ENCODE measurements around the gene FAM25C. TPM values are rescaled to one million over a fixed set of nuclear protein-coding genes. Genes with fewer than 3 reads are reported as not detected.
"Not testable (repeated sequence)": the region's sequence is repeated elsewhere in the genome, so short reads cannot be mapped to it uniquely, and the experiment has no call there.

Gene FAM25C
- total RNA-seq = not detected
- long read RNA-seq = 0 reads

DNA sequence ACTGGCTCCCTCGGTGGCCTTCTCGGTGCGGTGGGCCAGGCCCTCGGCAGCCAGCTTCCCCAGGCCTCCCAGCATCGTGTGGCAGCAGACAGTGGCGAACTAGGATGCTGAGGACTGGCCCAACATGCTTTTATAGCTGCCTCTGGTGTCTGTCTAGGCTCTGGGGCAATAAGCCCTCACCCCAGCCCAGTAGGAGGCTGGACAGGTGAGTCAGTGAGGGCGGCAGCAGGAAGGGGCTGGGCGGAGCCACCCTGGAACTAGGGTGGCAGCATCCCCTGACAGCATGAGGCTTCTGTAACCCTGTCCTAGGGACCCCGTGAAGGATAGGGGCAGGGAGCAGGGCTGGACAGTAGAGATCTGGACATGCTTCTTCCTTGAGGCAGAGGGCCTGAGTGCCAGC, at the start of gene FAM25C:
Gene FAM25C, minus strand, starts transcription at position 101 of the 400 bp plus-strand sequence. Its CDS starts 26 bp downstream, at position 75.
- not testable (repeated sequence) for DNase-seq (ENCODE audit: low spot score)

DNA sequence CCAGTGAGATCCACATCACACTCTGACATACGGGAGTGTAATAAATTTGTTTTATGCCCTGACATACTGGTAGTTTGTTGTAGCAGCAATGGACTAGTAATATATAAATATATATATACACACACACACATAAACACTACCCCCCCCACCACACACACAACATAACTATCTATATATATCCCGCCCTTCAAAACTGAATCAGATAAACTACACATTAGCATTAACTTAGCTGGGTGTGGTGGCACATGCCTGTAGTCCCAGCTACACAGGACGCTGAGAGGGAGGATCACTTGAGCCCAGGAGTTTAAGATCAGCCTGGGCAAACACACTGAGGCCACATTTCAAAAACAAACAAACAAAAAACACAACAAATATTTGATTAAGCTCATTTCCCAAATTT, 45.0 kb upstream of the FAM25C start:
- DNase-seq (ENCODE audit: low spot score) = not testable (repeated sequence)

DNA sequence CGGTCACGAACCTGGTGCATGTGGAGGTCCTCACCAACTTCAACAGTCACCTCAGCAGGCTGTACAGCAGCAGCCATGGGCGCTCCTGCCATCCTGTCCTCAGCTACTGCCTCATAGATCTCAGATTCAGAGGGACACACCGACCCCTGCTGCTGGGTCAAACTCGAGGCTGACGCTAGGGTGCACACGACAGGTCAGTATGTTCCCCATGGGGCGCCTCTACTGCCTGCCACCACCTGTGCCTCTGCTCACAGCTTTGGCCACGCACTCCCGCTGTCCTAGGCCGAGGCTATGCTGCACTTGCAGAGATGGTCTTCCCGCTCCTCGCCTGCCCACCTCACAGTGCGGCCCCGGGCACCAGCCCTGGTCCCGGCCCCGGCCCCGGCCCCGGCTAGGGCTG, 31.8 kb upstream of the FAM25C start:
- DNase-seq (ENCODE audit: low spot score) = not testable (repeated sequence)

DNA sequence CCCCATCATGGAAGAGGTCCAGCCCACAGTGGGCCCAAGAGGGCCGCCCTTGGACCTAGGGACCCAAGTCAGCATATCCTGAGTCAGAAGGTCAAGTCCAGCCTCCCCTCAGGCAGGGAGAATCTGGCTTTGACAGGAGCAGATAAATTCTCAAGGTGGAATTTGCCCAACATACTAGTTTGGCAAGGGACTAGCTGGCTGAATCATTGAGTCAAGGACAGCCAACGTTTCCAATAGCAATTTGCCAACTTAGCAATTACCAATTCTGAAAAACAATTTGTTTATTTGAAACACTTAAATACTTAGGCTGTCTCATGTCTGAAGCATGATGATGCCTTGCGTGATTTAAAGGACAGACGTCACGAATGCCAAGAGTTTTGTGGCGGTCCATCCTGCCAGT, 2.7 kb upstream of the FAM25C start:
- not testable (repeated sequence) for DNase-seq (ENCODE audit: low spot score)

DNA sequence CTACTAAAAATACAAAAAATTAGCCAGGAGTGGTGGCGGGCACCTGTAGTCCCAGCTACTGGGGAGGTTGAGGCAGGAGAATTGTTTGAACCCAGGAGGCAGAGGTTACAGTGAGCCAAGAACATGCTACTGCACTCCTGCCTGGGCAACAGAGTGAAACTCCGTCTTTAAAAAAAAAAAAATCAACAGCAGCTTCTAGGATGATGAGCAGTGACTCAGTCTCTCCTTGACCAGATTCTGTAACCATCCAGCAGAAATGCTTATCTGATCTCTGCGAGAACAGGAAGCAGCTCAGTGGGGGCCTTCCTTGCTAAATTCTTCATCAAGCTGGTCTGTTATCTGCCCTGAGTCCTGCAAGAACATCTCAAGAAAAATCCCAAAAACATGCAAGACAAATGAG, 5.5 kb downstream of the FAM25C start:
- DNase-seq (ENCODE audit: low spot score) = not testable (repeated sequence)

DNA sequence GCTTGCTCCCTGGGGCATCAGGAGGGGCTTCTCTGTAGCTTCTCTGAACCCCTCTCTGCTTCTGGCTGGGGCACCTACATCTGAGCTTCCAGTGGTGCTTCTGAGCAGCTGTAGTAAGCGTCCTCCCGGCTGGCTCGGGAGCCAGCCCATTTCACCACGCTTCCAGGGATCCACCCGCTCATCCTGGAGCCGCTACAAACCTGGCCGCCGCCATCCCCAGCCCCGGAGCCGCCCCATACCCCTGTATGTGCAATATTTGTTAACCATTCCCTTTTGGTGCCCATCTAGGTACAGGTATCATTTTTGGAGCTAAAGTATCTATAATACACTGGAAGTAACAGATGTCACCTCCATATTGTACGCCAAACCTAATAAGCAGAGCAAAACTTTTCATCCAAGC, 7.0 kb downstream of the FAM25C start:
- not testable (repeated sequence) for DNase-seq (ENCODE audit: low spot score)

DNA sequence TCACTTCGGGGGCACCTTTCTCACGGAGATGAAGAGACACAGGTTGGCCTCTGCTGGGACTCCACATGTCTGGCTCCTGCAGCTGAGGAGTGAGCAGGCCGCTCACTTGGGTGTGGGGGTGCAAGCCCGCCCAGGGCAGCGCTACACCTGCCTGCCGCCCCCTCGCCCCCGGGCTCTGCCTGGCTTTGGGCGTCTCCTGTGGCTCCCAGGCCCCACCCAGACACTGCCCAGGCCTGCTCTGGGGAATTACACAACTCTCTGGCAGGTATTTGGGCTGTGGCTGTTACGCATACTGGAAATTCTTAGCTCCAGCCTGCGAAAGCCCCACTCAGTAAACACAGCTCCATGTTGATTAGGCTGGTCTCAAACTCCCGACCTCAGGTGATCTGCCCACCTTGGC, 7.9 kb downstream of the FAM25C start:
- DNase-seq (ENCODE audit: low spot score) = not testable (repeated sequence)

DNA sequence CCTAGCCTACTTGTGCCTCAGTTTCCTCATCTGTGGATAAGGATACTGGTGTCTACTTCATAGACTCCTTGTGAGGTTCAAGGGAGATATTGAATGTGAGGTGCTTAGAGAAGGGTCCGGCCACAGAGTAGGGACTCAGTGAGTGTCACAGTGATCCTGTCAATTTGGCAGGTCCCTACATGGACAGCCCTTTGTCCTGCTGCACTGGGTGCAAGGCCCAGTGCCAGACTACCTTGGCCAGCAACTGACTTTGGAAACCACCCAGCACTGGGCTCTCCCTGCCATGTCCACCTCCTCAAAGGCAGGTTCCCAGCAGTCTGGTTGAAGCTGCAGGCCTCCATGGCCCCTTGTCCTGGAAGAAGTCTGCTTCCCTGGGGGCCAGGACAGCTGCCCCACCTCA, 9.5 kb downstream of the FAM25C start:
- DNase-seq (ENCODE audit: low spot score) = not testable (repeated sequence)

DNA sequence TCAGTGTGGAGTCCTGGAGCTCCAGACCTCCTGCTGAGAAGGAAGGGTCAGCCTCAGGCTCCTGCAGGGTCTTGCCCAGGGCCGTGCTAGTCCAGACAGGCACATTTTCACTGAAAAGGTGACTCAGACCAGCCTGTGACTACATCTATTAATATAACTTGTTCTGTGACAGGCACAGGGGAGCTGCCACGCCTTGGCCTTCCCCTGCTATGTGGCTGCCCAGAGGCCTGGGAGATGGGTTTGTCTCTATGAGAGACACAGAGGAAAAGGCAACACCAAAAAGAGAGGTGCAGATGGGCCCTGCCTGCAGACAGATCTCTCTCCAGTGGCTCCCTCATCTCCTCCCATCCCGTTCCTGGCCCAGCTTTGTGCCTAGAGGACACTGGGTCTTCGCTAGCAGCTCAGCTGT, 10.0 kb downstream of the FAM25C start:
- DNase-seq (ENCODE audit: low spot score) = not testable (repeated sequence)

DNA sequence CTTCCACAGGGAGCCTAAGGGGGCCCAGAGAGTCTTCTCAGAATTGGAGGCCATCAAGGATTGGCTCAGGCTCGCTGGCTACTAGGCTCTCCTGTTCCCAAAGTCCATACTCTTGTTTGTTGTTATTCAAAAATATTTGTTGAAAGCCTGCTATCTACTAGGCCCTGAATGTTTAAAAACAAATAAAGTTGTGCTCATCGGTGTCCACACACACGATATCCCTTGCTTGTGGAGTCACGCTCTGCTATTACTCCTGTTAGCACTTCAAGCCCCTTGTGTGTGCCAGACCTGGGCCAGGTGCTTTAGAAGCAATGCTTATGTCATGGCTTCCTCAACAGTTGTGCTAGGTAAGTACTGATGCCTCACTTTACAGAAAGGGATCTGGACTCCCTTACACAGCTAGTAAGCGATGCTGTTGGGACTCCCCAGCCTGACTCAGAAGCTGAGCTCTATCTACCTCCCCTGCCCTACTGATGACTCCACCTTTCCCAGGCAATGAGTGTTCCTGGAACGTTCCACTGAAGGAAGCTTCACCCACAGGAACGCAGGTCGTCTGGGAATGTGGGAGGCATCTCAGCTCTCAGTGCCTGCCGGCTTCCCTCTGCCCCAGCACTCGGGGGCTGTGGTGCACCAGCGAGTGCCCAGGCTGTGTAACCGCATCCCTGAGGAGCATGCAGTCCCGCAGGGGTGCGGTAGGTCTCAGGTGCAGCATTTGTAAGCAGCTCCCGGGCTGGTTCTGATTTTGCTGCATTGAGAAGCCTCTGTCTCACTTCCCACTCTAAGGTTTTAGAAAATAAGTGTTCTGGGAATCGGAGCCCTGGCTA, 10.7 kb downstream of the FAM25C start:
- DNase-seq (ENCODE audit: low spot score) = not testable (repeated sequence)

DNA sequence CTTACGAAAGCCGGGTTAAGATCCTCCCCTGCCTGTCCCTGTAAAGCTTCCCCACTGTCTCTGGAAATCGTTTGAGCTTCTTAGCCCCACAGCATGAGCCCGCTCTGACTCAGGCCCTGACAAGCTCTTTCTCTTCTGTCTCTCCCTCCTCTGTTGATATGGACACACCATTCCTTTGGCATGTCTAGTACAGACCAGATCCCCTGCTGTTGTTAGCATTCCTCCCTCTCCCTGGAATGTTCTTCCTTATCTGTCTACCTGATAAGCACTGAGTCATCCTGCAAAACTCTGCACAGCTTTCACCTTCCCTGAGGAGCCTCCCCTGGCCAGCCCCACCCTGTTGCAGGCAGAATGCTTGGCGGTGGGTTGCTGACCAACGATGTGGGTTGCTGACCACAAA, 11.6 kb downstream of the FAM25C start:
- DNase-seq (ENCODE audit: low spot score) = not testable (repeated sequence)

DNA sequence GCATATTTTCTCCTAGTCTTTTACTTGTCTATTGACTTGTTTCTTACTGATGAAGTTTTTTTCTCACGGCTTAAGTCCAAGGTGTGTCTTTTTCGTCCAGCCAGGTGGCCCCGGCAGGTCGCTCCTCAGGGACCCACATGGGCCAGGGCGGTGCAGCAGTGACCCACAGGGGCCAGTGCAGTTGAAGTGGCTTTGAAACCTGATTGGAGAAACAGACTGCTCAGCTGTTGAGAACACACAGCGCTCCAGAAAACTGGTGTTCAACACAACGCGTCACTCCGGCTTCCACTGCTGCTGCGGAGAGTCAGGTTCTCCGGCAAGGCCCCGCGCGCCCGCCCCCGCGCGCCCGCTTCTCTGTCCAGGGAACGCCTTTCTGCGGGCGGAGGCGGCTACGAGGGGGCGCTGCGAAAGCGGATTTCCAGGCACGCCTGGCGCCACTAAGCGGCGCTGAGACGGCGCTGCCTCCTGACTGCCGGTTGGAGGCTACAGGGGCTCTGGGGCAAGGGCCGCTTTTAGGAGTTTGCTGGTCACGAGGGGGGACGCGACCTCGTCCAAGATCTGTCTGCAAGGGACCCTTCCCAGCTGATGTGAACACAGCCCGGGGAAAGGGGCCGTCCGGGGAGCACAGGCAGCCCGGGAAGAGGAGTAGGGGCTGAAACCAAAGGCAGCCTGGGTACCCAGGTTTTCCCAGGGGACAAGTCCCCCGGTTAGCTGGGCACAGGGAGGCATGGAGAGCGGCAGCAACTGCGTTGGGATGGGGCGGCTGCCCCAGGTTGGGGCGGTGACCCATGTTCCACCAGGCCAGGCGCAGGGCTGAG, 13.0 kb downstream of the FAM25C start:
- DNase-seq (ENCODE audit: low spot score) = not testable (repeated sequence)

DNA sequence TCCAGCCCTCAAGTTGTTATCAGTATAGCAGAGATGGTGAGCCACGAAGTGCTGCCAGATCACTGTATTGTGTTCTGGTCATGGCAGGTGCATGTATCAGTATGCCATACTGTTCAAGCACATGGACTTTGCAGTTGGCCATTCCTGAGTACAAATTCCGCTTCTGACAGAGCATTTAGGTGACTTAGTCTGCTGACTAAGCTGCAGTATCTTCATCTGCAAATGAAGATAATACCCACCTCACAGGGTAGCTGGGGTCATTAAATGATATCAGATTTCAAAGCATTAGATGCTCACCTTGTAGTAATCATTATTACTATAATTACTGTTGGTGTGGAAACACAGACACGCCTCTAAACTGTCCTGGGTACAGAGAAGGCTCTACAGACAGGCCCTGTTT, 24.2 kb downstream of the FAM25C start:
- DNase-seq (ENCODE audit: low spot score) = not testable (repeated sequence)

DNA sequence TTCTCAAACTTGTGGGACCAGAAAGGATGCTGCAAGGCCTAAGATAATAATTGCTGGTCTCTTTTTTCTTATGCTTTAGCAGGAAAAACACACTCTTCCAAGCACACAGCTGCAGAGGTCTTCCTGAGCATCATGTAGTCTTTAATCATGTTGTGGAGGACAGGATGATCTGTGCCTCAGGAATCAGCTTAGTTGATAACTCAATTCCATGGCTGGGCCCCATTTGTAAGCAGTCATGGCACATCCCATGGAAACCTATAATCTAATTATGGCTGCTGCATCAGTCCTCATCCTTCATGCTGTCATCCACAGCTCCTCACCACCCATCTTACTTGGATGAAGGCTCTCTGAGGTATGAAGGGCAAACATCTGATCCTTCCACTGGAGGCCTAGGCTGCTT, 26.5 kb downstream of the FAM25C start:
- DNase-seq (ENCODE audit: low spot score) = not testable (repeated sequence)

DNA sequence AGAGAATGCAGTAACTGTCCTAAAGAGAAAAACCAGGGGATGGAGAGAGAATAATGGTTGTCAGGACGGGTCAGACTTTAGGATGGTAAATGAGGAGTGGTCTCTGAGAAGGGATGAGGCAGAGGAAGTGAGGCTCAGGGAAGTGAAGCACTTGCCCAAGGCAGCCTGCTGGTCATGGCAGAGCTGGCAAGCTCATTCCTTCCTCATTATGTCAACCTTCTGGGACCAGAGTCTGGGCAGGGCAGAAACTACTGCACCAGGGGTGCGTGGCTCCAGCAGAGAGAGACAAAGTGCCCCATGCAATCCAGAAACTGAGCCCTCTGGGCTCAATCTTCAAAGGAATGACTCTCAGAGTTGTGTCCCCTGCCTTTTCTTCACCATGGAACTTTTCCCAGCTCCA, 27.5 kb downstream of the FAM25C start:
- not testable (repeated sequence) for DNase-seq (ENCODE audit: low spot score)

DNA sequence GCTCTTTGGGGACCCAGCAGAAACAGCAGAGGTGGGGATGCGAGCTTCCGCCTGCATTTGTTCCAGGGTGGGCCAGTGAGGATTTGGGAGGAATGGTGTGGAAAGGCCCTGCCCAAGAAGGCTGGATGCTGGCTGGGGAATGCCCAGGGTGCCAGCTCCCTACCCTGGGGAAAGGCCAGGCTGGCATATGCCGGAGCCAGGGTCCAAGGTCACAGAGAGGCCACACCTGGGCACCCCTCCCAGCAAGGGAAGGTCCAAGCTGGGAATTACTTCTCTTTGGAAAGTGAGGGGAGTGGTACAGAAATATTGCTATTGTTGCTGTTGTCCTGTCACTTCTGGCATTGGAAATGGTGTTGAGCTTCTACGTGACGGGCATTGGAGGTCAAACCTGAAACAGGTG, 28.0 kb downstream of the FAM25C start:
- not testable (repeated sequence) for DNase-seq (ENCODE audit: low spot score)

DNA sequence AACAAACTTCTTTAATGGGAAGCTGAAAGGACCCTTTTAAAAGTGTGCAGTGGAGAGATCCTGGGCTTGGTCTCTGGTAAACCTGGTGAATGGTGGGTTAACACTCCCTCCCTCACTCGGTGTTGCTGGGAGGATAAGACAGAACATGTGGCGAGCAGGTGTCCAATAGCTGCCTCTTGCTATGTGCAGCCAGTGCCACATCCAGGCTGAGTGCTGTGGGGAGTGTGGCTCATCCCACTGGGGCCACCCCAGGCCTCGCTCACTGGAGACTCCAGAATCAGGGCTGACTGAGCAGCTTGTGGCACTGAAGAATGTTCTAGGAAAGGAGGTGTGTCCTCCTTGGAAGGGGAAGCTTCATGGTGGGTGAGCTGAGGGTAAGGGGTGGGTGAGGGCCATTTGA, 29.5 kb downstream of the FAM25C start:
- not testable (repeated sequence) for DNase-seq (ENCODE audit: low spot score)

DNA sequence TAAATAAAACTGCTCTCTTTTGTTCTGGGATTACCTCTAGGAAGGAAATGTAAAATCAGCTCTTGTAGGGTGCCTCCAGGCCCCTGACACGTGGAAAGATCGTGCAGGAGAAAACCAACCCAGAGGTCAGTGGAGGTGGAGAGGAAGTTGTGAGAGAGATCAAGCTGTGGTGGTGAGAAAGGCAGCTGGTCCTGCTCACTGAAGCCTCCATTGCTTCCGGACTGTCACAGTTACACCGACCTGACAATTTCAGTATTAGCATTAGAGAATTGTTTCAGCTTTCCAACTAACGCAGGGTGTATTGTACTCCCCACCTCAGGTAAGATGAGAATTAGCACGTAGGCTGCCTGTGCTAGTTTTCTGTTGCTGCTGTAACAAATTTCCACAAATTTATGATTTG, 30.6 kb downstream of the FAM25C start:
- not testable (repeated sequence) for DNase-seq (ENCODE audit: low spot score)

DNA sequence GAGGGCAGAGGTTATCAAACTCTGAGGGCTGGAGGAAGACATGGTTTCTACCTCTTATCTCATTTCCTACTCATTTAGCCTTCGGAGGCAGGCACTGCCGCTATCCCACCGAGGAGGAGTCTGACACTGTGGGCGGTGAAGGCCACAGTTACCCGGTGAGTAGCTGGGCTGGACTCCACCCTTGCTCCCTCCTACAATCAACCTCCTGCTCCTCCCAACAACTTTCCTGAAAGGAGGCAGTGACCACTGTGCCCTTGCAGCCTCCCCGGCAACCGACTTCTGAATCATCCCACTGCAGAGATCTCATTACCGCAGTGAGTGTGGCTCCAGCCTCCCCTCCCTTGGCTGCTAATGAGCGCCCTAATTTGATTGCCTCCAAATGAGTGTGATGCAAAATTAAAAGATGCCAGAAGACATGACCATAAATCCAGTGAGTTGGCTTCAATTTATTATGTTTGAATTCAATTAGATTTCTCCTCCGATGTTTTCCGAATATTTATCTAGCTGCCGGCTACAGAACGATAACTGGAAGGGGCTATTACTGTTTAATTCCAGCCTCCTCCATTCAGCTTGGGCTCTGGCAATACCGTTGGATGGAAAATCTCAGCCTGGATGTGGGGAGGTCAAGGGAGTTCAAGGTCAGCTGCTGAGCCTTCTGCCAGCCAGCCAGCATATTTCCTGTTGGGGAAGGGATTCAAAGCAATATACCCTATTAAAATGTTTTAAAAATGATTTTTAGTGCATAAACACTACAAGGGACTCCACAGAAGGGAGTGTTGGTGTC, 35.1 kb downstream of the FAM25C start:
- DNase-seq (ENCODE audit: low spot score) = not testable (repeated sequence)

DNA sequence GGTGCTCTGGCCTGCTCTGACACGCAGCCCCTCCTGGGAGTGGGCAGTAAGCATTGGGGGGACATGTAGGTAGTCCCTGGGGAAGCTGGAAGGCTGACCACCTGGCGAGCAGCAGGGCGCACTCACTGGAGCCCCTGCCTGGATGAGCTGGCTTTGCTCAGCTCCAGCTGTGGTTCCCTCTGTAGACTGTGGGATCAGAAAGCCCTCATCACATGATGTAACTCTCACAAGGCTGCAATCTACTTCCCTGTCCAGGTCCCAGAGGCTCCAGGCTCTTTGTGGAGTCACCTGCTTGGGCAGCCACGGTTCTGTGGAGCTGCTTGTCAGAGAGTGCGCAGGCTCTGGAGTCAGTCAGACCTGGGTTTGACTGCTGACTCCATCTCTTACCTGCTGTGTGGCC, 36.8 kb downstream of the FAM25C start:
- not testable (repeated sequence) for DNase-seq (ENCODE audit: low spot score)

DNA sequence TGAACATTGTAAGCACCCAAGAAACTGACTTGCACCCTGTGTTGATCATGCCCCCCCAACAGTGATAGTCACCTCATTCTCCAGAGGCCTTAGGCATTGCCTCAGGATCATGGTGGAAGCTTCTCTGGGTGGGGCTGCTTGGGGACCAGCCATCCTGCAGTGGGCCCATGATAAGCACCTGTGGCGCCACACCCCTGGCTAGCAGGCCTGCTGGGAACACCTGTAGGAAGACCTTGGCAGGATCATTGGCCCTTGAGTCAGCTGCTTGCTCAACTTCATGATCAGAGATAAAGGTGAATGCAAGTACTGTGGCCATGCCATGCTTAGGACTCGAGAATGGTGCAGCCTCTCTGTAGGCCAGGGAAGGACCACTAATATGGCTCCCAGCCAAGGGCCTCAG, 38.9 kb downstream of the FAM25C start:
- DNase-seq (ENCODE audit: low spot score) = not testable (repeated sequence)
